ENCODE measurements around the gene GRIK3.

DNA sequence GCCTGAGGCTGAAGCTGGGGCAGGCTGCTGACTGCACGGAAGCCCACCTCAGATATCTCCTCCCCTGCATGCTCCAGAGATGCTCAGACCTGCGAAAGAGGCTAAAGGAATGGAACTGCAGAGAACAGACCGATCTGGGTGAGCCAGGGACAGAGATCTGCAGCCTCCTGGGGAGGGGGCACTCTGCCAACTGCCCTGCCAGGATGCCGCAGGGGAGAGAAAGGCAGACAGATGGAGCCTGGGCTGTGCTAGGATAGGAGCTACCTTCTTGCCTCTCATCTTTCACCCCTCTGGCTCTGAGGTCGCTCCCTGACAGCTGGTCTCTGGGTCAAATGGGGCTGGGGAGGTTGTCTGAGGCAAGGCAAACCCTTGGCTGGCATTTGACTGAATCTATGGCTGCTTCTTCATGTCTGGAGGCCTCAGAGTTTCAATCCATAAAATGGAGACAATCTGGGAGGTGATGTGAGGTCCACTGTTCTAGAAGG lies 238.2 kb downstream of the GRIK3 start:
- TF ChIP-seq EZH2phosphoT487 (IDR thresholded peaks at IDR 0.05; ENCODE audit: unreplicated experiment), result no peak
- no peak for TF ChIP-seq JUNB (IDR thresholded peaks at IDR 0.05; ENCODE audit: unreplicated experiment)
- TF ChIP-seq, protein P1, sequence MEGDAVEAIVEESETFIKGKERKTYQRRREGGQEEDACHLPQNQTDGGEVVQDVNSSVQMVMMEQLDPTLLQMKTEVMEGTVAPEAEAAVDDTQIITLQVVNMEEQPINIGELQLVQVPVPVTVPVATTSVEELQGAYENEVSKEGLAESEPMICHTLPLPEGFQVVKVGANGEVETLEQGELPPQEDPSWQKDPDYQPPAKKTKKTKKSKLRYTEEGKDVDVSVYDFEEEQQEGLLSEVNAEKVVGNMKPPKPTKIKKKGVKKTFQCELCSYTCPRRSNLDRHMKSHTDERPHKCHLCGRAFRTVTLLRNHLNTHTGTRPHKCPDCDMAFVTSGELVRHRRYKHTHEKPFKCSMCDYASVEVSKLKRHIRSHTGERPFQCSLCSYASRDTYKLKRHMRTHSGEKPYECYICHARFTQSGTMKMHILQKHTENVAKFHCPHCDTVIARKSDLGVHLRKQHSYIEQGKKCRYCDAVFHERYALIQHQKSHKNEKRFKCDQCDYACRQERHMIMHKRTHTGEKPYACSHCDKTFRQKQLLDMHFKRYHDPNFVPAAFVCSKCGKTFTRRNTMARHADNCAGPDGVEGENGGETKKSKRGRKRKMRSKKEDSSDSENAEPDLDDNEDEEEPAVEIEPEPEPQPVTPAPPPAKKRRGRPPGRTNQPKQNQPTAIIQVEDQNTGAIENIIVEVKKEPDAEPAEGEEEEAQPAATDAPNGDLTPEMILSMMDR (conservative IDR thresholded peaks at IDR 0.05; ENCODE audit: low read depth in 2 of 2), result no peak
- no peak for TF ChIP-seq REST (IDR thresholded peaks at IDR 0.05; ENCODE audit: unreplicated experiment)
- TF ChIP-seq, protein P2, sequence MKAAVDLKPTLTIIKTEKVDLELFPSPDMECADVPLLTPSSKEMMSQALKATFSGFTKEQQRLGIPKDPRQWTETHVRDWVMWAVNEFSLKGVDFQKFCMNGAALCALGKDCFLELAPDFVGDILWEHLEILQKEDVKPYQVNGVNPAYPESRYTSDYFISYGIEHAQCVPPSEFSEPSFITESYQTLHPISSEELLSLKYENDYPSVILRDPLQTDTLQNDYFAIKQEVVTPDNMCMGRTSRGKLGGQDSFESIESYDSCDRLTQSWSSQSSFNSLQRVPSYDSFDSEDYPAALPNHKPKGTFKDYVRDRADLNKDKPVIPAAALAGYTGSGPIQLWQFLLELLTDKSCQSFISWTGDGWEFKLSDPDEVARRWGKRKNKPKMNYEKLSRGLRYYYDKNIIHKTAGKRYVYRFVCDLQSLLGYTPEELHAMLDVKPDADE (IDR thresholded peaks at IDR 0.05), result no peak
- TF ChIP-seq POLR2AphosphoS5 (IDR thresholded peaks at IDR 0.05; ENCODE audit: low read depth), result no peak
- TF ChIP-seq CREB1 (CRISPR knock-in tag; IDR thresholded peaks at IDR 0.05; ENCODE audit: low read depth), result no peak
- TF ChIP-seq EZH2 (IDR thresholded peaks at IDR 0.05; ENCODE audit: low read depth, unreplicated experiment), result no peak
- TF ChIP-seq ZNF331 (CRISPR knock-in tag; IDR thresholded peaks at IDR 0.05; ENCODE audit: low read depth), result no peak
- TF ChIP-seq ZNF114 (CRISPR knock-in tag; IDR thresholded peaks at IDR 0.05), result no peak
- TF ChIP-seq NANOG (IDR thresholded peaks at IDR 0.05; ENCODE audit: borderline replicate concordance), result no peak
- TF ChIP-seq, protein P3, sequence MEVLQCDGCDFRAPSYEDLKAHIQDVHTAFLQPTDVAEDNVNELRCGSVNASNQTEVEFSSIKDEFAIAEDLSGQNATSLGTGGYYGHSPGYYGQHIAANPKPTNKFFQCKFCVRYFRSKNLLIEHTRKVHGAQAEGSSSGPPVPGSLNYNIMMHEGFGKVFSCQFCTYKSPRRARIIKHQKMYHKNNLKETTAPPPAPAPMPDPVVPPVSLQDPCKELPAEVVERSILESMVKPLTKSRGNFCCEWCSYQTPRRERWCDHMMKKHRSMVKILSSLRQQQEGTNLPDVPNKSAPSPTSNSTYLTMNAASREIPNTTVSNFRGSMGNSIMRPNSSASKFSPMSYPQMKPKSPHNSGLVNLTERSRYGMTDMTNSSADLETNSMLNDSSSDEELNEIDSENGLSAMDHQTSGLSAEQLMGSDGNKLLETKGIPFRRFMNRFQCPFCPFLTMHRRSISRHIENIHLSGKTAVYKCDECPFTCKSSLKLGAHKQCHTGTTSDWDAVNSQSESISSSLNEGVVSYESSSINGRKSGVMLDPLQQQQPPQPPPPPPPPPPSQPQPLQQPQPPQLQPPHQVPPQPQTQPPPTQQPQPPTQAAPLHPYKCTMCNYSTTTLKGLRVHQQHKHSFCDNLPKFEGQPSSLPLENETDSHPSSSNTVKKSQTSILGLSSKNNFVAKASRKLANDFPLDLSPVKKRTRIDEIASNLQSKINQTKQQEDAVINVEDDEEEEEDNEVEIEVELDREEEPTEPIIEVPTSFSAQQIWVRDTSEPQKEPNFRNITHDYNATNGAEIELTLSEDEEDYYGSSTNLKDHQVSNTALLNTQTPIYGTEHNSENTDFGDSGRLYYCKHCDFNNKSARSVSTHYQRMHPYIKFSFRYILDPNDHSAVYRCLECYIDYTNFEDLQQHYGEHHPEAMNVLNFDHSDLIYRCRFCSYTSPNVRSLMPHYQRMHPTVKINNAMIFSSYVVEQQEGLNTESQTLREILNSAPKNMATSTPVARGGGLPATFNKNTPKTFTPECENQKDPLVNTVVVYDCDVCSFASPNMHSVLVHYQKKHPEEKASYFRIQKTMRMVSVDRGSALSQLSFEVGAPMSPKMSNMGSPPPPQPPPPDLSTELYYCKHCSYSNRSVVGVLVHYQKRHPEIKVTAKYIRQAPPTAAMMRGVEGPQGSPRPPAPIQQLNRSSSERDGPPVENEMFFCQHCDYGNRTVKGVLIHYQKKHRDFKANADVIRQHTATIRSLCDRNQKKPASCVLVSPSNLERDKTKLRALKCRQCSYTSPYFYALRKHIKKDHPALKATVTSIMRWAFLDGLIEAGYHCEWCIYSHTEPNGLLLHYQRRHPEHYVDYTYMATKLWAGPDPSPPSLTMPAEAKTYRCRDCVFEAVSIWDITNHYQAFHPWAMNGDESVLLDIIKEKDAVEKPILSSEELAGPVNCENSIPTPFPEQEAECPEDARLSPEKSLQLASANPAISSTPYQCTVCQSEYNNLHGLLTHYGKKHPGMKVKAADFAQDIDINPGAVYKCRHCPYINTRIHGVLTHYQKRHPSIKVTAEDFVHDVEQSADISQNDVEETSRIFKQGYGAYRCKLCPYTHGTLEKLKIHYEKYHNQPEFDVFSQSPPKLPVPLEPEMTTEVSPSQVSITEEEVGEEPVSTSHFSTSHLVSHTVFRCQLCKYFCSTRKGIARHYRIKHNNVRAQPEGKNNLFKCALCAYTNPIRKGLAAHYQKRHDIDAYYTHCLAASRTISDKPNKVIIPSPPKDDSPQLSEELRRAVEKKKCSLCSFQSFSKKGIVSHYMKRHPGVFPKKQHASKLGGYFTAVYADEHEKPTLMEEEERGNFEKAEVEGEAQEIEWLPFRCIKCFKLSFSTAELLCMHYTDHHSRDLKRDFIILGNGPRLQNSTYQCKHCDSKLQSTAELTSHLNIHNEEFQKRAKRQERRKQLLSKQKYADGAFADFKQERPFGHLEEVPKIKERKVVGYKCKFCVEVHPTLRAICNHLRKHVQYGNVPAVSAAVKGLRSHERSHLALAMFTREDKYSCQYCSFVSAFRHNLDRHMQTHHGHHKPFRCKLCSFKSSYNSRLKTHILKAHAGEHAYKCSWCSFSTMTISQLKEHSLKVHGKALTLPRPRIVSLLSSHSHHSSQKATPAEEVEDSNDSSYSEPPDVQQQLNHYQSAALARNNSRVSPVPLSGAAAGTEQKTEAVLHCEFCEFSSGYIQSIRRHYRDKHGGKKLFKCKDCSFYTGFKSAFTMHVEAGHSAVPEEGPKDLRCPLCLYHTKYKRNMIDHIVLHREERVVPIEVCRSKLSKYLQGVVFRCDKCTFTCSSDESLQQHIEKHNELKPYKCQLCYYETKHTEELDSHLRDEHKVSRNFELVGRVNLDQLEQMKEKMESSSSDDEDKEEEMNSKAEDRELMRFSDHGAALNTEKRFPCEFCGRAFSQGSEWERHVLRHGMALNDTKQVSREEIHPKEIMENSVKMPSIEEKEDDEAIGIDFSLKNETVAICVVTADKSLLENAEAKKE (CRISPR knock-in tag; IDR thresholded peaks at IDR 0.05), result no peak
